GM12878 (cell line): ENCODE results near the gene CTH. TPM values are rescaled to one million over a fixed set of nuclear protein-coding genes. Genes with fewer than 3 reads are reported as not detected.

Experiments used
- ATAC-seq: fragments of 200-7000 bp; cut with Tn5 transposase; 3 replicates; pipeline ENCODE4 v1.9.1; 2020; ENCODE audit warnings: mild to moderate bottlenecking, moderate library complexity
- BruUV-seq: library from RNA; stranded (reverse); fragments of 400-500 nt; replicated peaks from 2 replicates; lab custom pipeline; 2021; lab: Mats Ljungman, UMichigan
- CTCF ChIA-PET: fragments of 300-600 bp; sonication (Branson Sonifier 250); formaldehyde crosslinking; extraction: SDS; loops from one replicate; lab custom pipeline; 2021; ENCODE audit warnings: inconsistent platforms; lab: Yijun Ruan, JAX
- POLR2A ChIA-PET: fragments of 350-600 bp; formaldehyde crosslinking; extraction: SDS; loops from one replicate; lab custom pipeline; 2021; ENCODE audit warnings: inconsistent platforms; lab: Charles Lee
- RAD21 ChIA-PET: fragments of 300-600 bp; sonication (Branson Sonifier 250); formaldehyde crosslinking; loops from one replicate; lab custom pipeline; 2023; ENCODE audit warnings: antibody characterized with exemption; ENCODE audit not compliant: unreplicated experiment; lab: Charles Lee
- SMC1A ChIA-PET: fragments of 300-600 bp; sonication (Branson Sonifier 250); formaldehyde crosslinking; loops from one replicate; lab custom pipeline; 2023; ENCODE audit not compliant: unreplicated experiment, uncharacterized antibody; lab: Charles Lee
- DNase-seq: peaks from one replicate; pipeline ENCODE4 v3.0.0-alpha.2; 2011; ENCODE audit warnings: low read depth, low spot score
- FAIRE-seq: peaks from 3 replicates; lab custom pipeline; 2011; peaks lifted over from hg19 to GRCh38; lab: Jason Lieb, UNC
- H2AFZ ChIP-seq: 2 replicates; pipeline ENCODE4 v1.6.0; 2011; ENCODE audit warnings: low read depth, low read length, control low read depth; ENCODE audit not compliant: control insufficient read depth
- H3K27ac ChIP-seq: 2 replicates; pipeline ENCODE4 v1.5.1; 2011; ENCODE audit warnings: control low read depth; ENCODE audit not compliant: control insufficient read depth, insufficient read depth
- H3K27me3 ChIP-seq, 2 experiments: replicated peaks in 1 of 2; 2 replicates each; pipeline versions ENCODE4 v1.6.0 to v1.6.1; 2011; ENCODE audit warnings: low read length in 1 of 2; ENCODE audit not compliant: control insufficient read depth in 2 of 2, insufficient read depth in 2 of 2
- H3K36me3 ChIP-seq, 2 experiments: 2 replicates each; pipeline ENCODE4 v1.5.1; 2011; ENCODE audit warnings: low read length in 1 of 2; ENCODE audit not compliant: control insufficient read depth in 2 of 2, insufficient read depth in 2 of 2
- H3K4me1 ChIP-seq: 2 replicates; pipeline ENCODE4 v1.6.1; 2011; ENCODE audit warnings: mild to moderate bottlenecking, low read length, moderate library complexity, mixed read lengths; ENCODE audit not compliant: control insufficient read depth, insufficient read depth
- H3K4me2 ChIP-seq: 2 replicates; pipeline ENCODE4 v1.6.0; 2011; ENCODE audit warnings: control low read depth; ENCODE audit not compliant: control insufficient read depth, insufficient read depth
- H3K4me3 ChIP-seq: fragments of 200-600 bp; sonication (generic); 2 replicates; pipeline ENCODE4 v1.5.1; 2016
- H3K79me2 ChIP-seq: 2 replicates; pipeline ENCODE4 v1.6.0; 2011; ENCODE audit warnings: low read length; ENCODE audit not compliant: control insufficient read depth, insufficient read depth
- H3K9ac ChIP-seq: 2 replicates; pipeline ENCODE4 v1.8.0; 2011; ENCODE audit warnings: low read length, control low read depth, mixed read lengths; ENCODE audit not compliant: control insufficient read depth, insufficient read depth
- H3K9me3 ChIP-seq: replicated peaks from 3 replicates; pipeline ENCODE4 v1.5.1; 2011; ENCODE audit warnings: mild to moderate bottlenecking, low read length; ENCODE audit not compliant: control insufficient read depth, insufficient read depth
- H4K20me1 ChIP-seq: 2 replicates; pipeline ENCODE4 v1.6.0; 2011; ENCODE audit not compliant: control insufficient read depth, insufficient read depth
- ASH2L ChIP-seq: fragments of 300-600, 200-600 bp; sonication (generic); IDR thresholded peaks from 2 replicates; pipeline ENCODE4 v1.6.1; 2017; ENCODE audit warnings: low read depth, mild to moderate bottlenecking, borderline replicate concordance
- ATF7 ChIP-seq: fragments of 450-650 bp; IDR thresholded peaks from 2 replicates; pipeline ENCODE4 v1.6.1; 2016; ENCODE audit warnings: low read depth, mild to moderate bottlenecking
- NFIC ChIP-seq: IDR thresholded peaks from 2 replicates; pipeline ENCODE4 v1.6.1; 2012; ENCODE audit warnings: low read depth, mild to moderate bottlenecking, inconsistent platforms, low read length, moderate library complexity
- PAX5 ChIP-seq: IDR thresholded peaks from 2 replicates; pipeline ENCODE4 v1.6.1; 2011; ENCODE audit warnings: low read depth, low read length, borderline replicate concordance
- RCOR1 ChIP-seq: conservative IDR thresholded peaks from 2 replicates; pipeline ENCODE4 v1.6.1; 2012; ENCODE audit warnings: low read depth, low read length, improper control_type of control experiment
- SPI1 ChIP-seq: IDR thresholded peaks from 2 replicates; pipeline ENCODE4 v1.6.1; 2011; ENCODE audit warnings: low read depth, mild to moderate bottlenecking, low read length, moderate library complexity, borderline replicate concordance; ENCODE audit not compliant: insufficient read depth
- WGBS: methylation state at CpG from one replicate; pipeline ENCODE4 v1.1.6; 2016; ENCODE audit warnings: low lambda C conversion rate; ENCODE audit not compliant: insufficient replicate concordance, insufficient coverage; ENCODE audit errors: missing lambda C conversion rate; 5-methylcytosine and 5-hydroxymethylcytosine counted together
- in situ Hi-C: fragments of 300-500 bp; cut with MboI; formaldehyde crosslinking; loops from 9 replicates; pipeline ENCODE4 v1.14.3; 2018; ENCODE audit warnings: mixed read lengths
- intact Hi-C: fragments of 100-400 bp; cut with micrococcal nuclease; formaldehyde crosslinking; loops from one replicate; pipeline ENCODE4 v1.14.2; 2022; ENCODE audit not compliant: unreplicated experiment
- polyA plus RNA-seq, 11 experiments: library from polyadenylated mRNA; depleted of rRNA in 4 of 11; unstranded in 6 of 11; stranded (reverse) in 5 of 11; fragments of >200 nt; fragmentation: Nextera tagmentation in 4 of 11; fragmentation: Illumina TruSeq in 1 of 11; extraction: Ambion mirVana in 4 of 11; extraction: Trizol in 1 of 11; gene quantifications; 1 replicate in 1 of 11; 2 replicates in 10 of 11; pipeline versions ENCODE4 v1.2.1 to v1.2.3, GENCODE V29; 2011 to 2016; ENCODE audit warnings: inconsistent platforms in 2 of 11, missing spikeins in 2 of 11, low read depth in 1 of 11
- total RNA-seq, 4 experiments: library from RNA; depleted of rRNA in 3 of 4; stranded (reverse); fragments of >200 nt in 3 of 4; fragmentation: Illumina TruSeq in 1 of 4; extraction: Trizol in 1 of 4; gene quantifications; 2 replicates each; pipeline versions ENCODE4 v1.2.1 to v1.2.3, GENCODE V29; 2013 to 2021
- TF ChIP-seq, protein P1 (sequence below): fragments of 450-650 bp; IDR thresholded peaks from 2 replicates; pipeline ENCODE4 v1.6.1; 2016; ENCODE audit warnings: mild to moderate bottlenecking
- TF ChIP-seq, protein P2 (sequence below): fragments of 450-650 bp; IDR thresholded peaks from 2 replicates; pipeline ENCODE4 v1.6.1; 2017; ENCODE audit warnings: mild to moderate bottlenecking, moderate library complexity
- TF ChIP-seq, protein P3 (sequence below): fragments of 450-650 bp; IDR thresholded peaks from 2 replicates; pipeline ENCODE4 v1.6.1; 2016; ENCODE audit warnings: mild to moderate bottlenecking
- TF ChIP-seq, protein P4 (sequence below): fragments of 450-650 bp; IDR thresholded peaks from 2 replicates; pipeline ENCODE4 v1.6.1; 2017; ENCODE audit warnings: mild to moderate bottlenecking

CTH gene
- total and polyA plus RNA-seq, 10 of the 15 experiments (the other 5 are each of a cell fraction or from before 2014, with no cell fraction given) = 6.3 to 17.5 (median 10.4) TPM

DNA sequence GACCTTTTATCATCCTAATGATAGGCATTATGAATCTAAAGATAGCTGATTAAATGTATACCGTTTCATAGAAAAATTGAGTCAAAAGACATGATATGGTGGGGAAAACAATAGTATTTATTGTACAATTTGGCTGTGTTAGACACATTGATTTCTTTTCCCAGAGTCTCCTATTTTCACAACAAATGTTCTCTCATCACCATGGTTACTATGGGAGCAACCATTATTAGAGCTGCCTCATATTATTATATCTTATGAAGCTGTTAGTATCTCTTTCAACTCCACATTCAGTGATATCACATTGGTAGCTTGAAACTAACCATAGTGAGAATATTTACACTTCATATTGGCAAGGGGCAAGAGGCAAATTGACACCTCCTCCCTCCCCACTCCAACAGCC is 10.7 kb upstream of the CTH start:
- TF ChIP-seq, protein P1, sequence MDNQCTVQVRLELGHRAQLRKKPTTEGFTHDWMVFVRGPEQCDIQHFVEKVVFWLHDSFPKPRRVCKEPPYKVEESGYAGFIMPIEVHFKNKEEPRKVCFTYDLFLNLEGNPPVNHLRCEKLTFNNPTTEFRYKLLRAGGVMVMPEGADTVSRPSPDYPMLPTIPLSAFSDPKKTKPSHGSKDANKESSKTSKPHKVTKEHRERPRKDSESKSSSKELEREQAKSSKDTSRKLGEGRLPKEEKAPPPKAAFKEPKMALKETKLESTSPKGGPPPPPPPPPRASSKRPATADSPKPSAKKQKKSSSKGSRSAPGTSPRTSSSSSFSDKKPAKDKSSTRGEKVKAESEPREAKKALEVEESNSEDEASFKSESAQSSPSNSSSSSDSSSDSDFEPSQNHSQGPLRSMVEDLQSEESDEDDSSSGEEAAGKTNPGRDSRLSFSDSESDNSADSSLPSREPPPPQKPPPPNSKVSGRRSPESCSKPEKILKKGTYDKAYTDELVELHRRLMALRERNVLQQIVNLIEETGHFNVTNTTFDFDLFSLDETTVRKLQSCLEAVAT = no peak
- TF ChIP-seq ATF7 (no peak), ASH2L (no peak), NFIC (no peak), PAX5 (no peak), SPI1 (no peak), RCOR1 (no peak)
- TF ChIP-seq, protein P2, sequence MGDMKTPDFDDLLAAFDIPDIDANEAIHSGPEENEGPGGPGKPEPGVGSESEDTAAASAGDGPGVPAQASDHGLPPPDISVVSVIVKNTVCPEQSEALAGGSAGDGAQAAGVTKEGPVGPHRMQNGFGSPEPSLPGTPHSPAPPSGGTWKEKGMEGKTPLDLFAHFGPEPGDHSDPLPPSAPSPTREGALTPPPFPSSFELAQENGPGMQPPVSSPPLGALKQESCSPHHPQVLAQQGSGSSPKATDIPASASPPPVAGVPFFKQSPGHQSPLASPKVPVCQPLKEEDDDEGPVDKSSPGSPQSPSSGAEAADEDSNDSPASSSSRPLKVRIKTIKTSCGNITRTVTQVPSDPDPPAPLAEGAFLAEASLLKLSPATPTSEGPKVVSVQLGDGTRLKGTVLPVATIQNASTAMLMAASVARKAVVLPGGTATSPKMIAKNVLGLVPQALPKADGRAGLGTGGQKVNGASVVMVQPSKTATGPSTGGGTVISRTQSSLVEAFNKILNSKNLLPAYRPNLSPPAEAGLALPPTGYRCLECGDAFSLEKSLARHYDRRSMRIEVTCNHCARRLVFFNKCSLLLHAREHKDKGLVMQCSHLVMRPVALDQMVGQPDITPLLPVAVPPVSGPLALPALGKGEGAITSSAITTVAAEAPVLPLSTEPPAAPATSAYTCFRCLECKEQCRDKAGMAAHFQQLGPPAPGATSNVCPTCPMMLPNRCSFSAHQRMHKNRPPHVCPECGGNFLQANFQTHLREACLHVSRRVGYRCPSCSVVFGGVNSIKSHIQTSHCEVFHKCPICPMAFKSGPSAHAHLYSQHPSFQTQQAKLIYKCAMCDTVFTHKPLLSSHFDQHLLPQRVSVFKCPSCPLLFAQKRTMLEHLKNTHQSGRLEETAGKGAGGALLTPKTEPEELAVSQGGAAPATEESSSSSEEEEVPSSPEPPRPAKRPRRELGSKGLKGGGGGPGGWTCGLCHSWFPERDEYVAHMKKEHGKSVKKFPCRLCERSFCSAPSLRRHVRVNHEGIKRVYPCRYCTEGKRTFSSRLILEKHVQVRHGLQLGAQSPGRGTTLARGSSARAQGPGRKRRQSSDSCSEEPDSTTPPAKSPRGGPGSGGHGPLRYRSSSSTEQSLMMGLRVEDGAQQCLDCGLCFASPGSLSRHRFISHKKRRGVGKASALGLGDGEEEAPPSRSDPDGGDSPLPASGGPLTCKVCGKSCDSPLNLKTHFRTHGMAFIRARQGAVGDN = no peak
- TF ChIP-seq, protein P3, sequence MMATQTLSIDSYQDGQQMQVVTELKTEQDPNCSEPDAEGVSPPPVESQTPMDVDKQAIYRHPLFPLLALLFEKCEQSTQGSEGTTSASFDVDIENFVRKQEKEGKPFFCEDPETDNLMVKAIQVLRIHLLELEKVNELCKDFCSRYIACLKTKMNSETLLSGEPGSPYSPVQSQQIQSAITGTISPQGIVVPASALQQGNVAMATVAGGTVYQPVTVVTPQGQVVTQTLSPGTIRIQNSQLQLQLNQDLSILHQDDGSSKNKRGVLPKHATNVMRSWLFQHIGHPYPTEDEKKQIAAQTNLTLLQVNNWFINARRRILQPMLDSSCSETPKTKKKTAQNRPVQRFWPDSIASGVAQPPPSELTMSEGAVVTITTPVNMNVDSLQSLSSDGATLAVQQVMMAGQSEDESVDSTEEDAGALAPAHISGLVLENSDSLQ = no peak
- TF ChIP-seq, protein P4, sequence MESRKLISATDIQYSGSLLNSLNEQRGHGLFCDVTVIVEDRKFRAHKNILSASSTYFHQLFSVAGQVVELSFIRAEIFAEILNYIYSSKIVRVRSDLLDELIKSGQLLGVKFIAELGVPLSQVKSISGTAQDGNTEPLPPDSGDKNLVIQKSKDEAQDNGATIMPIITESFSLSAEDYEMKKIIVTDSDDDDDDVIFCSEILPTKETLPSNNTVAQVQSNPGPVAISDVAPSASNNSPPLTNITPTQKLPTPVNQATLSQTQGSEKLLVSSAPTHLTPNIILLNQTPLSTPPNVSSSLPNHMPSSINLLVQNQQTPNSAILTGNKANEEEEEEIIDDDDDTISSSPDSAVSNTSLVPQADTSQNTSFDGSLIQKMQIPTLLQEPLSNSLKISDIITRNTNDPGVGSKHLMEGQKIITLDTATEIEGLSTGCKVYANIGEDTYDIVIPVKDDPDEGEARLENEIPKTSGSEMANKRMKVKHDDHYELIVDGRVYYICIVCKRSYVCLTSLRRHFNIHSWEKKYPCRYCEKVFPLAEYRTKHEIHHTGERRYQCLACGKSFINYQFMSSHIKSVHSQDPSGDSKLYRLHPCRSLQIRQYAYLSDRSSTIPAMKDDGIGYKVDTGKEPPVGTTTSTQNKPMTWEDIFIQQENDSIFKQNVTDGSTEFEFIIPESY = no peak
- TF ChIP-seq, all 136 proteins: peak for 0
- ChIA-PET CTCF (no interaction called here), RAD21 (no interaction called here), POLR2A (no interaction called here), SMC1A (interaction anchor here (1.2 to 4.0 kb wide), 3 partner anchors 11 to 58 kb away, joined by 4 to 26 read pairs (median 4); partner anchors contain the start of gene CTH)
- no peaks in the 10 kb centered on the region for H3K79me2 ChIP-seq
- H3K4me1 ChIP-seq = no peaks in the 10 kb centered on the region
- H3K9me3 ChIP-seq = no peaks in the 10 kb centered on the region
- BruUV-seq = no TSS peak
- in situ Hi-C loops (no loop called here), intact Hi-C loops (no loop called here)
- H3K27ac ChIP-seq = no peak overlapping the region
- no peaks in the 10 kb centered on the region for H3K27me3 ChIP-seq
- no peak overlapping the region for H3K4me2 ChIP-seq
- no peaks in the 10 kb centered on the region for H3K36me3 ChIP-seq
- FAIRE-seq (no peak), DNase-seq (no peak), ATAC-seq (no peak; the same call in 2 of the 3 replicates)
- H2AFZ ChIP-seq = no peak overlapping the region
- no peaks in the 10 kb centered on the region for H4K20me1 ChIP-seq
- 0% methylated on average over 1 of the region's 1 CpG for WGBS
- H3K9ac ChIP-seq = no peak overlapping the region
- no peak overlapping the region for H3K4me3 ChIP-seq
